GM12892 (cell line): ENCODE data around the gene GPC5.

ENCODE experiments used
- POLR2A ChIP-seq: IDR thresholded peaks from 2 replicates; pipeline ENCODE4 v1.6.1; 2011; ENCODE audit warnings: low read depth, low read length, control low read depth
- POLR2AphosphoS5 ChIP-seq: IDR thresholded peaks from 2 replicates; pipeline ENCODE4 v1.6.1; 2011; ENCODE audit warnings: low read depth, low read length, control low read depth
- TAF1 ChIP-seq: IDR thresholded peaks from 2 replicates; pipeline ENCODE4 v1.6.1; 2011; ENCODE audit warnings: low read depth, mild to moderate bottlenecking, control low read depth, low read length, borderline replicate concordance

DNA sequence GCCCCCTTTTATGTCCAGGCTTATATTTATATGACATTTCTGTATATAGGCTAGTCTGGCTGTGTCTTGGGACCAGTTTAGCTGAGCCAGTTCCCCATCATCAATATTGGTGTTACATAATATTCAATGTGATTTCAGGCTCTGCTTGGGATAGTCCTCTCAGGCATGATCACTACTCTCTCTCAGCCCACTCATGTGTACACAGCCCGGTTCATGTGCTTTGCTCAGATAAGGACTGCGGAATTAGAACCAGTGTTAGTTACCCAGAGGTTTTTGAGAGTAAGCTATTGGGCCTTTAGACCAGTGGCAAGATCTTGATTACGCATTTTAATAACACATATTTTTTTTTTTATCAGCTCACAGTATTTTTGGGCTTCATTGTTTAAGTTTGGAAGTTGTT lies 219.9 kb downstream of the GPC5 start:
- TF ChIP-seq POLR2A (no peak), TAF1 (no peak), POLR2AphosphoS5 (no peak)
